Muscle layer of duodenum (tissue), 2 donors: ENCODE measurements around the gene CD300E.

Source experiments
- H3K27ac ChIP-seq: one replicate; pipeline ENCODE4 v1.7.0; 2013; ENCODE audit warnings: mild to moderate bottlenecking, low read length
- H3K27me3 ChIP-seq: one replicate; pipeline ENCODE4 v1.7.0; 2013; ENCODE audit warnings: low read depth, mild to moderate bottlenecking, control low read depth, low read length
- H3K36me3 ChIP-seq, 2 donors: one replicate each; pipeline ENCODE4 v1.7.0; 2013; ENCODE audit warnings: low read length in 2 of 2, control low read depth in 1 of 2, mild to moderate bottlenecking in 1 of 2; ENCODE audit not compliant: insufficient read depth in 2 of 2, control insufficient read depth in 1 of 2
- H3K4me1 ChIP-seq, 2 donors: one replicate each; pipeline ENCODE4 v1.7.0; 2013; ENCODE audit warnings: low read length in 2 of 2, mild to moderate bottlenecking in 2 of 2, control low read depth in 1 of 2, moderate library complexity in 1 of 2; ENCODE audit not compliant: insufficient read depth in 2 of 2, control insufficient read depth in 1 of 2
- H3K4me3 ChIP-seq, 2 donors: one replicate each; pipeline ENCODE4 v1.7.0; 2013; ENCODE audit warnings: low read length in 2 of 2, low read depth in 1 of 2, mild to moderate bottlenecking in 1 of 2
- H3K9me3 ChIP-seq, 2 donors: one replicate each; pipeline ENCODE4 v1.7.0; 2013; ENCODE audit warnings: low read length in 2 of 2, control low read depth in 1 of 2, mild to moderate bottlenecking in 1 of 2; ENCODE audit not compliant: control insufficient read depth in 1 of 2
- donor health status: healthy.

The CD300E gene

GRCh38 chr17:74599023-74599399 is 24.5 kb downstream of the CD300E start:
- Histone ChIP-seq H3K27ac (no peak overlapping the region), H3K36me3 (no peaks in the 10 kb centered on the region), H3K9me3 (no peaks in the 10 kb centered on the region), H3K4me1 (peaks cover 0 to 7% of the 10 kb centered on the region in 2 donors), H3K4me3 (no peak overlapping the region), H3K27me3 (no peaks in the 10 kb centered on the region)

GRCh38 chr17:74598346-74599022 is 25.1 kb downstream of the CD300E start:
- peaks cover 0 to 7% of the 10 kb centered on the region in 2 donors for H3K4me1 ChIP-seq
- no peak overlapping the region for H3K4me3 ChIP-seq
- H3K27me3 ChIP-seq, result no peaks in the 10 kb centered on the region
- no peaks in the 10 kb centered on the region for H3K9me3 ChIP-seq
- H3K27ac ChIP-seq, result no peak overlapping the region
- no peaks in the 10 kb centered on the region for H3K36me3 ChIP-seq

GRCh38 chr17:74597069-74597790 is 26.3 kb downstream of the CD300E start:
- Histone ChIP-seq H3K36me3 (no peaks in the 10 kb centered on the region), H3K4me3 (no peak overlapping the region), H3K9me3 (no peaks in the 10 kb centered on the region), H3K4me1 (peaks cover 0 to 2% of the 10 kb centered on the region in 2 donors), H3K27ac (no peak overlapping the region), H3K27me3 (no peaks in the 10 kb centered on the region)

GRCh38 chr17:74595037-74595750 is 28.3 kb downstream of the CD300E start:
- Histone ChIP-seq H3K36me3 (no peaks in the 10 kb centered on the region), H3K27ac (no peak overlapping the region), H3K9me3 (no peaks in the 10 kb centered on the region), H3K4me1 (no peaks in the 10 kb centered on the region), H3K27me3 (no peaks in the 10 kb centered on the region), H3K4me3 (no peak overlapping the region)

- no peaks in the 10 kb centered on the region for H3K9me3 ChIP-seq
- H3K36me3 ChIP-seq, result no peaks in the 10 kb centered on the region
- H3K27me3 ChIP-seq, result no peaks in the 10 kb centered on the region
- no peak within 1 kb of the TSS for H3K27ac ChIP-seq
- H3K4me3 ChIP-seq, result no peak within 1 kb of the TSS
- H3K4me1 ChIP-seq, result no peaks in the 10 kb centered on the region
Measured at GRCh38 chr17:74592087-74592990, 31.2 kb downstream of the CD300E start, which contains the start of gene CD300LD. Gene CD300LD (minus strand): TSS chr17:74592283. CDS start chr17:74592202, 81 bp downstream.

- H3K36me3 ChIP-seq, result no peaks in the 10 kb centered on the region
- H3K4me1 ChIP-seq, result no peaks in the 10 kb centered on the region
- no peak overlapping the region for H3K27ac ChIP-seq
- H3K9me3 ChIP-seq, result no peaks in the 10 kb centered on the region
- no peaks in the 10 kb centered on the region for H3K27me3 ChIP-seq
- no peak overlapping the region for H3K4me3 ChIP-seq
Measured at GRCh38 chr17:74591503-74591902, 32.0 kb downstream of the CD300E start.

GRCh38 chr17:74585711-74586110 is 37.8 kb downstream of the CD300E start:
- H3K36me3 ChIP-seq, result no peaks in the 10 kb centered on the region
- peaks cover 0 to 3% of the 10 kb centered on the region in 2 donors for H3K9me3 ChIP-seq
- no peaks in the 10 kb centered on the region for H3K4me1 ChIP-seq
- no peak overlapping the region for H3K27ac ChIP-seq
- no peak overlapping the region for H3K4me3 ChIP-seq
- H3K27me3 ChIP-seq, result no peaks in the 10 kb centered on the region

GRCh38 chr17:74584292-74585060 is 39.1 kb downstream of the CD300E start:
- H3K27ac ChIP-seq, result no peak overlapping the region
- peaks cover 0 to 3% of the 10 kb centered on the region in 2 donors for H3K9me3 ChIP-seq
- H3K27me3 ChIP-seq, result no peaks in the 10 kb centered on the region
- H3K4me1 ChIP-seq, result no peaks in the 10 kb centered on the region
- no peaks in the 10 kb centered on the region for H3K36me3 ChIP-seq
- no peak overlapping the region for H3K4me3 ChIP-seq

- Histone ChIP-seq H3K4me3 (no peak overlapping the region), H3K9me3 (peaks cover 0 to 3% of the 10 kb centered on the region in 2 donors), H3K4me1 (no peaks in the 10 kb centered on the region), H3K27me3 (no peaks in the 10 kb centered on the region), H3K27ac (no peak overlapping the region), H3K36me3 (no peaks in the 10 kb centered on the region)
Measured at GRCh38 chr17:74582633-74583032, 40.9 kb downstream of the CD300E start.

GRCh38 chr17:74579900-74580299 is 43.6 kb downstream of the CD300E start:
- no peaks in the 10 kb centered on the region for H3K36me3 ChIP-seq
- no peak overlapping the region for H3K27ac ChIP-seq
- H3K9me3 ChIP-seq, result peaks cover 0 to 3% of the 10 kb centered on the region in 2 donors
- no peaks in the 10 kb centered on the region for H3K27me3 ChIP-seq
- H3K4me1 ChIP-seq, result no peaks in the 10 kb centered on the region
- H3K4me3 ChIP-seq, result no peak overlapping the region
